Activated CD4-positive, alpha-beta T cell treated with anti-CD3 and anti-CD28 coated beads for 1 hour (primary cell): Measurements from ENCODE around the gene PLEKHA4.
"Not testable (repeated sequence)": the region's sequence is repeated elsewhere in the genome, so short reads cannot be mapped to it uniquely, and the experiment has no call there.

ENCODE experiments used
- DNase-seq: peaks from one replicate; pipeline ENCODE4 v3.0.0-alpha.2; 2020

PLEKHA4 gene

DNA sequence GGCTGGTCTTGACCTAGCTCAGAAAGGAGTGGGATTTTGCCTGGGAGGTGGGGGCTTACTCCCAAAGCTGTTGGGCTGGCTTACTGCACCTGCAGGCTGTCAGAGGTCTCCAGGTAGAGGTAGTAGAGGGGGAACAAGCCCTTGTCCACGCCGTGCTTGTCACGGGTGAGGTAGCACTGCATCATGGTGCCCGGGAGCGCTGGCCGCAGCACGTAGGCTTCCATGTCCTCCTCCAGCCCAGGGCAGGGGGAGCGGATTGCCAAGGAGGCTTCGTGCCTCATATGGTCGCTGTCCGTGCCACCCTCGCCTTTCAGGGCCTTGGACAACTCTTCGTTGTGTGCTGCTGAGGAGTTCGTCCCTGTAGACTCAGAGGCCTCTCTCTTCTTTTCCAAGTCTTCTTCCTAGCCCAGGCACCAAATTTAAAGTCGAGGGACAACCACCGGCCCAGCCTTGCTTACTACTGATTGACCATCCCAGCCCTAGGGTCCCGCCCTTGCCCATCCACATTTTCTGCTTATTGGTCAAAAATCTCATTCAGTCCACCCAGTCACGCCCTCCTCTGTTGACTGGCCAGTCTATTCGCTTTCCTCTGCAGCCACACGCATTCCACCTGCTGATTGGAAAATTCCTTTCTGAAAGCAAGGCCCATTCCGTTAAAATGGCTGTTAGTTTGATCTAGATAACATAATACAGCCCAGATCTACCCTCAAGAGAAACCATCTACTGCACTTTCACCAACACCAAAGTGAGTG lies 19.6 kb upstream of the PLEKHA4 start:
- DNase-seq = no peak

DNA sequence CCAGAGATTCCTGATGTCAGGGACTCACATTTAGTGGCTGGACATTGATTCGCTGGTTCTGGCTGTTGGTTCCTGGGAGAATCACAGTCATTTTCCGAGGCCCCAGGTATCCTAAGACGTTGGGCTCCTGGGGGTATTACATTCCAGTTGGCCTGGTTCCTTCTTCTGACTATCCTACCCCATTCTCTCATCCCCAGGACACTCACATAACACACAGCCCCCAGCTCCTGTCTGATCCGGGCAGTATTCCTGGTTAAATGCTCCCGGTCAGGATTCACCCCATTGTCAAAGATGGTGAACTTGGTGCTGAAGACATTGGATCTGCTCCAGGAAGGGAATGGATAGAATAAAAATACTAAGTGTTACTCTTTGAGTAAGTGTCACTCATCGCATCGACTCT lies 15.3 kb upstream of the PLEKHA4 start:
- DNase-seq = no peak

GRCh38 chr19:48881741-48882657 lies 13.6 kb upstream of the PLEKHA4 start:
- DNase-seq = no peak

DNA sequence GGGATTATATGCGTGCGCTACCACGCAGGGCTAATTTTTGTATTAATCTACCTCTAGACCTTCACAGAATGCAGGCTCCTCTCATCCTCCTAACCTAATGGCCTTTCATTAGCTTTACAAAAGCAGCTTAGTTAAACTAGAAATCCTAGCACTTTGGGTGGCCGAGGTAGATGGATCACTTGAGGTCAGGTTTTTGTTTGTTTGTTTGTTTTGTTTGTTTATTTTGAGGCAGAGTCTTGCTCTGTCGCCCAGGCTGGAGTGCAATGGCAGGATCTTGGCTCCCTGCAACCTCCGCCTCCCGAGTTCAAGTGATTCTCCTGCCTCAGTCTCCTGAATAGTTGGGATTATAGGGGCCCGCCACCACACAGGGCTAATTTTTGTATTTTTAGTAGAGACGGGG lies 11.3 kb upstream of the PLEKHA4 start:
- not testable (repeated sequence) for DNase-seq

- DNase-seq = no peak
Measured at GRCh38 chr19:48879025-48879637, 10.7 kb upstream of the PLEKHA4 start.

GRCh38 chr19:48878196-48879024 lies 10.0 kb upstream of the PLEKHA4 start:
- no peak for DNase-seq

DNA sequence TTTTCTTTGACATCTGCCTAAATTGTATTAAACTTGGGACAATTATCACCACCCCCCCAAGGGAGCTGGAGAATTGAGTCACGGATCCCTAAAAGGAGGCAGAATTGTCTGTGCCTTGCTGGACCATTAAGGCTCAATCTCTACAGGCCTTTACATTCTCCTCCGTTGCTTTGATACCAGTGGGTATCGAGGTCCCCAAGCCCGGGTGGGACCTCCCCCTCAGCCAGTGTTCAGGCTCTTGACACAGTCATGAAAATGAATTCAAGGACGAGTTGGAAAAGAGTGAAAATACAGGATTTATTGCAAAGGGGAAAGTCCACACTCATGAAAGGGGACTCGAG lies 9.4 kb upstream of the PLEKHA4 start:
- DNase-seq = no peak

- DNase-seq = peak; percentile 39
Measured at GRCh38 chr19:48876043-48876981, 7.9 kb upstream of the PLEKHA4 start.

- DNase-seq = no peak
Measured at GRCh38 chr19:48874303-48875135, 6.1 kb upstream of the PLEKHA4 start.

- no peak for DNase-seq
Measured at GRCh38 chr19:48873476-48874302, 5.3 kb upstream of the PLEKHA4 start.

DNA sequence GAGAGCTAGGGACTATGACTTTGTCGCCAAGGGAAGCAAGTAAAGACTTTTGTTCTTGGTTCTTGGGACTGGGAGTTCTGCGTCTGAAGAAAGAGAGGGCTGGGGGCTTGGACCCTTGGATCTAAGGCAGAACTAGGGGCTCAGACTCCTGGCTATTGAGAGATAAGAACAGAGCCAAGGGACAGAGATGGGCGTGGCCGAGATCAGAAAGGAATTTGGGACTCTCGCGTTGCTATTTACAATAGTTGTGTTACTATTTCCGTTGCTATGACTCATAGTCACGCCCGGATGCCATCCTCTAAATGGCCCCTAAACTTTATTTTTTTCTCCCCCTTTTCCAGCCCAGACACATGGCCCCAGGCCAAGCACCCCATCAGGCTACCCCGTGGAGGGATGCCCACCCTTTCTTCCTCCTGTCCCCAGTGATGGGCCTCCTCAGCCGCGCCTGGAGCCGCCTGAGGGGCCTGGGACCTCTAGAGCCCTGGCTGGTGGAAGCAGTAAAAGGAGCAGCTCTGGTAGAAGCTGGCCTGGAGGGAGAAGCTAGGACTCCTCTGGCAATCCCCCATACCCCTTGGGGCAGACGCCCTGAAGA lies 4.6 kb upstream of the PLEKHA4 start:
- peak; percentile 64 for DNase-seq

GRCh38 chr19:48872182-48872883 lies 3.9 kb upstream of the PLEKHA4 start, which contains the start of gene PPP1R15A:
PPP1R15A (plus strand) TSS chr19:48872421; CDS start chr19:48873234, 813 bp downstream.
- DNase-seq = peak; percentile 99

DNA sequence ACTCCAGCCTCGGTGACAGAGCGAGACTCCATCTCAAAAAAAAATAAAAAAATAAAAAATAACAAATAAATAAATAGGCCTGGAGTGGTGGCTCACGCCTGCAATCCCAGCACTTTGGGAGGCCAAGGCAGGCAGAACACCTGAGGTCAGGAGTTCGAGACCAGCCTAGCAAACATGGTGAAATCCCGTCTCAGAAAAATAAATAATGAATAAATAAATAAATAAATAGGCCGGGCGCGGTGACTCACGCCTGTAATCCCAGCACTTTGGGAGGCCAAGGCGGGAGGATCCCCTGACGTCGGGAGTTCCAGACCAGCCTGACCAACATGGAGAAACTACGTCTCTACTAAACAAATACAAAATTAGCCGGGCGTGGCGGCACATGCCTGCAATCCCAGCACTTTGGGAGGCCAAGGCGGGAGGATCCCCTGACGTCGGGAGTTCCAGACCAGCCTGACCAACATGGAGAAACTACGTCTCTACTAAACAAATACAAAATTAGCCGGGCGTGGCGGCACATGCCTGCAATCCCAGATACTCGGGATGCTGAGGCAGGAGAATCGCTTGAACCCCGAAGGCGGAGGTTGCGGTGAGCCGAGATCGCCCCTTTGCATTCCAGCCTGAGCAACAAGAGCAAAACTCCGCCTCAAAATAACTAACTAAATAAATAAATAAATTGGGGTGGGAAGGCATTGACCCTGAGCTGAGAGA lies 3.2 kb upstream of the PLEKHA4 start:
- not testable (repeated sequence) for DNase-seq

GRCh38 chr19:48870048-48870447 lies 1.6 kb upstream of the PLEKHA4 start:
- no peak for DNase-seq

DNA sequence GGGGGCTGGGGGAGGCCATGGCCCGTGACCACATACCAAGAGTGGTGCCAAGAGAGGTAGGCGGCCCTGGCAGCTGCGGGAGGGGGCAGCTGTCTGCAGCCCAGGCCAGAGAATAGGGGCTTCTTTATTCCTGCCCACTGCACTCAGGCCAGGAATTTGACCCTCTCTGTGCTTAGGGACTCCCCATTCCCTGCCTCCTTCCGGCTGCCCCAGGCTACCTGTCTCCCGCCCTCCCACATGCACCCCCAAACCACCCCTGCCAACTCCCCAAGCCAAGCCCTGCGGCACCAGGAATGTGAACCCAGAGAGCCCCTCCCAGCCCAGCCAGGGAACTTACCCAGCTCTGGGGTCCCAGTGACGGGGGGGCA lies 687 bp downstream of the PLEKHA4 start:
- no peak for DNase-seq

DNA sequence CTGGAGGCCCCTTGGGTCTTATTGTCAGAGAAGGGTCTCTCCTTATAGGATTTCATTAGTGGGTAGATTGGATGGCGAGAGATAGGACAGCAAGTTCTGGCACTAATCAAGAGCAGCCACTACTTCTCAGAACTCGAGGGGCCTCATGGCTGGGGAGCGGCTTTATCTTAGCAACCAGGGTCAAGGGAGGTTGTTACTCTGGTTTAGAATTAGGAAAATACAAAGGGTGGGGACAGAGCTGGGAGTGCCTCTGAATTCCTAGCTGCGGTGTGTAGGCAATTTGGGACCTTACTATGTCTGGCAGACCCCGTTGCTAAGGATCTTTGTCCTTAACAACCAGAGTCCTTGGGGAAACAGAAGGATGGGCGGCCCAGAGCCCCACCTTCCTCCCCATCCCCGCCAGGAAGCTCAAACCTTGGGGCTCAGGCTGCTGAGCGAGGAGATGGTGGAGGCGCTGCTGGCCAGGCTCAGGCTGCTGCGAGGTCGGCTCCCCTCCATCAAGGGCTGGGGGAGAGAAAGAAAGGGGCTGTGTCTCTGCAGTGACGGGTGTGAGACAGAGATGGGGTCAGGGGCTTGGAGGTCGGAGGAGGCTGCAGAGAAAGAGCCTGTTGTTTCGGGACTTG lies 1.2 kb downstream of the PLEKHA4 start:
- DNase-seq = no peak

DNA sequence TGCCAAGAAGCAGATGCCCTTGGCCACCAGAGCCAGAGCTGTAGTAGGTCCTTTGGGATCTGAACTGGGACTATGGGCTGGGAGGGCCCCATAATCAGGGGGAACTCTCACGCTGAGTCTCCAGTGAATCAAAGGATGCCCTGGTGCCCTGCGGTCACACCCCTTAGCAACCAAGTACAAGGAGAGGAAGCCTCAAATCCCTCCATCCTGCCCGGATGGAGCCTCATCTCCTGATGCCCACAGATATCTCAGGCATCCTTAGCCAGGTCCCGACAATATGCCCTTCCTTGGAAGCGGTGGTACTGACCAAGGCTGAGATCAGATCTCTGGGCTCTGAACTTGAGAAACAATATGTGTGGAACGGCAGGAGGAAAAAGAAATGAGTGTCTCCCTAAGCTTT lies 1.7 kb downstream of the PLEKHA4 start:
- DNase-seq = no peak
